HG03025 (cell line): ENCODE data around the gene SUPT4H1.
"Not testable (repeated sequence)": the region's sequence is repeated elsewhere in the genome, so short reads cannot be mapped to it uniquely, and the experiment has no call there.

ENCODE experiments used
- ATAC-seq: cut with Tn5 transposase; IDR thresholded peaks from one replicate; pipeline ENCODE4 v1.9.1; 2021; ENCODE audit warnings: mild to moderate bottlenecking, moderate library complexity; ENCODE audit not compliant: unreplicated experiment, low FRiP score

The SUPT4H1 gene

DNA sequence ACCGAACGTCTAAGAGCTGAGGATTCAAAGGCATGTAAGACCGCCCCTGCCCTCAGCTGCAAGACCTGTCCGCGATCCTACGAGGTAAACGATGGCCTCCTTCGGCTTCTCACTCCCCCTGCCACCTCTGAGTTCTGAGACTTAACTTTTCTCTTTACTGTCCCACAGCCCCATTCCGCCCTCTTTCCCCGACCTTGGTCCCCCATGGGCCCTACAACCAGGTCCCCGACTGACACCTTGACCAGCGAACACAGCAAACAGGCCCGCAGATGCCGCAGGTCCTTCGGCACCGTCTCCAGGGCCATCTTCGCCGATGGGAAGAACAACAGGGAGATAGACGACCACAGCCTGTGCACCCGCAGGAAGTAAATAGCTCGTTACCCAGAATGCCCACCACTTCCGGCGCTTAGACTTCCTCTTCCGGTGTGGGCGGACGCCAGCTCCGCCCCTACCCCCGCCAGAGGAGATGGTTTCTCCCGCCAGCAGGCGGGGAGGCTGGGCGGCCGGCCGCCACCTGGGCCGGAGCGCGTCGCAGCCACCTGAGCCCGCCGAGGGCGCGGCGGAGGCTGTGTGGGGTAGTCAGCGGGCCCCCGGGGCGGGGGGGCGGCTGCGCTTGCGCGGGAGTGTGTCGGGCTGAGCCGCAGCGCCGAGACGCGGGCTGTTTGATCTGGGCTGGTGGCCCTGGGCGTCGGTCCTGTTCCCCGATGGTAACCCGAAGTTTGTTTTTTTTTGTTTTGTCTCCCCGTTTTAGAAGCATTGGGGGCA, at the start of gene SUPT4H1:
SUPT4H1 (minus strand) TSS at position 371 of the 765 bp plus-strand sequence; CDS start at position 305, 66 bp downstream.
- ATAC-seq = peak; percentile 75

DNA sequence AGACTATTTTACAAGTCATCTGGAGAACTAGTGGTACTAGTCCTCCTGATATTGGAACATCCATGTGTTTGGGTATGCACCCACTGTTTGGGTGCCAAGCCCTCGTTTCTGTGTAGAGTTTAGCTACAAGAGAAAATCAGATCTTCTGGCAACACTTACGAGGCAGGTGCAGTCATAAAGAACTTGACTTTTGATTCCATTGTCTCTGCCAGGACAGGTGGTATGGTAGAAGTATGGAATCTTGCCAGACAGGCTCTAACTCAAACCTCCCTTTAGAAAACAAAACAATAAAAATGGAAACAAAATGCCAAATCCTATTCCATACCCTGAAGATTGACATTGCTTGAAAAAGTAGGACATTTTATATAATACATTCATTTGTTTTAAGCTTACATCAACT, 49.3 kb upstream of the SUPT4H1 start:
- no peak for ATAC-seq

DNA sequence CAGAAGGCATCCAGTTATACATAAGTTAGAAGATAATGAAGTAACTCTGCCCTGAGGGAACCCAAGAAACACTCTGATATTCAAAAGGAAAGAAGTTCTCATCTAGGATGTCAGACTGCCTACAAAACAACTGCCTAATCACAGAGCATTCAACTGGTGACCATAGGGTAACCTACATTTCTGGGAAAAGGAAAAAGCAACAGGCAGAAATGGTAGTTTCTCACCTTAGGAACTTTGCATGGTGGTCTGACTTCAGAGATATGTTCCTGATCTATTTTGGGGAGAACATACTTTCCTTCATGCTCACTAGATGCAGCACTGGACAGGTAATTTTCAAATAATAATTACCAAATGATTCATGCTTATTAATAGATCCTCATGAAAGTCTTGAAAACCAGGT, 48.8 kb upstream of the SUPT4H1 start:
- no peak for ATAC-seq

DNA sequence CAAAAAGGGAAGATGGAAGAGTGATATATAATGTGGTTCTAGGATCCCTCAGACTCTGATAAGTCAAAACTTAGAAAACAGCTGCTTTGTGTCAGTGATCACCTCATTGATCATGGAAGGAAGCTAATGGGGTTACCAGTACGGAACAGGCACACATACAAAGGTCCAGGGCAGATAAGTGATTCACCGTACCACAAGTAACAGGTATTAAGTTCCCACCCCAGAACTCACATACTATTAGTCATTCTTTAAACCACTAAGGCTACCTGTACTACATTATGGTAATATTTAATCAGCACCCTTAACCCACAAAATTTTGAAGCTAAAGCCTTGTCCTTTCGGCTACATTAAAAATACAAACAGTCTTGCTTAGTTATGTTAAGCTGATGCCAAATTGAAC, 48.0 kb upstream of the SUPT4H1 start:
- ATAC-seq = no peak

DNA sequence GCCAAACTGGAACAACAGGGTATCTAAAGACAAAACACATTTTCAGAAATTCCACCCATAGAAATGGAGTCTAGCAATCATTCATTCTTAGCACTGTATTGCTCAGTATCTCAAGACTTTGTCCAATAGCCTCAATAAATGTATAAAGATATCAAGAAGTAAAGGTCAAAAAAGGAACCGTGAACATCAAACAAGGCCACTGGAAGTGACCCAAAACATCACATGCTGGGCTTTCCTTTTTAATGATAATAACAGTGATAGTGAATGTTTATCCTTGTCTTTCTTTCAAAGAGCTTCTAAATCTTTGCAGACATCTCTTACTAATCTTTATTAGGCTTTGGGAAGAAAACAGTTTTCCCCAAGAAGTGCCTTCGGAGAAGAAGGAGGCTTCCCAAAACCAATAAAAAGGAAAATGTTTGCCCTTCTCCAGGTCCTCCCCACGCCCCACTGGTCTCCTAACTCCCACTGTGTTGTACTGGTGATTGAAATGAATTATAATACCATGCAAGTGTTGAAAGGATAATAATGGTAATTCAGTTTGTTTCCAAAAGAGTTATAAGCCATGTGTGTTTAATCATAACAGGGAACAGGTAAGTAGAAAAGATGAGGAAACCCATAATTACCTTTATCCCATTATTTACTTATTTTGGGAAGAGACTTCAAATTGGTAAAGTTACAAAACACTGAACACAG, 46.7 kb upstream of the SUPT4H1 start:
- ATAC-seq = no peak

DNA sequence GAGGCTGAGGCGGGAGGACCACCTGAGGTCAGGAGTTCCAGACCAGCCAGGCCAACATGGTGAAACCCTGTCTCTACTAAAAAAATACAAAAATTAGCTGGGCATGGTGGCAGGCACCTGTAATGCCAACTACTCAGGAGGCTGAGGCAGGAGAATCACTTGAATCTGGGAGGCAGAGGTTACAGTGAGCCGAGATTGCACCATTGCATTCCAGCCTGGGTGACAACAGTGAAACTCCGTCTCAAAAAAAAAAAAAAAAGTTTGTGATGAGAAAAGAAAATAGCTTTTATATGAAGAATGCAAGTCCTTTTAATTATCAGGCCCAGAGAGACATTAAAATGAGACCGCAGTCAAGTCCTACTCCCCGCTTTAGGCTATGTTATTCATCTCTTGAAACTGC, 45.4 kb upstream of the SUPT4H1 start:
- ATAC-seq = not testable (repeated sequence)

DNA sequence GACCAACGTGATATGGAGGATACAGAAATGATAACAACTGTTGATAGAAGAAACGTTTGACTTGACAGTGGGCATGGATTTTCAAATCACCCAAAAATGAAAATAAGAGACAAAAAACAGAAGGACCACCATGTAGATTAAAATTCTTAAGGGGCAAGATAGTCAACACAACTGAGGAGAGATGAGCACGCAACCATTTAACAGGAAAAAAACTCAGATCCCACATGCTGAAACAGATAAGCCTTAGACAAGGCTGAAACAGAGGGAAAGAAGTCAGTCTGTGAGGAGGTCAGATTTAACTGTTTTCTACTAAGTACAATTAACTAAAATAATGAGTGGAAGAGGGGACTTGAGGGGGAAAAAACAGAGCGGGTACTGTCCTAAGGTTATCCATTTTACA, 44.2 kb upstream of the SUPT4H1 start:
- no peak for ATAC-seq

DNA sequence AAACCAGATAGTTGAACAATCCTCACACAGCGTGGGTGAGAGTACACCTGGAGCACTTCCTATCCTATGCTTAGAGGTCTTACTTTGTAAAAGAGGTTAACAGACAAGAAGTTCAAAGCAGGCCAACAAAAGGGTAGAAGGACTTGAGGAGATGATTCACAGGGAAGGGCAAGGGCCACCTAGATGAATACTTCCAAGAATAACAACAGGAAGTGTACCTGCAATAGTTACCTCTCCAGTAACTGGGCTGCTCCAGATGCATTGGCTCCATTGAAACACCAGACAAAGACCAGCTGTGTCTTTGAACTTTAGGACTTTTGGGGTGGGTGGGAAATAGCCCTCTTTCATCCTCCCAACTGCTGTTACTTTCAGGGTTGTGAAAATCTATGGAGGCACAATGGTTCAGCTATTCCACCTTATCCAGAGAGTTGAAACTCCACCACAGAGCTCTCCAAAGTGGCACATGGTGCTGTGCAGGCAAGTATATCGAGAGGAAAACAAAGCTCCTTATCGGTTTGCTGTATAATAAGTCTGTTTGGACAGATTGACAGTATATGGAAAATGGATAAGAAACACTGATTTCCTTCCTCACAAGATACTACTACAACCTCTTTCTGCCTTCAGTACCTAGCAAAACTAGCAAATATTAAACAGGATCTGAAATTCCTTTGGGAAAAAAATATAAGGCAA, 42.7 kb upstream of the SUPT4H1 start:
- ATAC-seq = no peak

DNA sequence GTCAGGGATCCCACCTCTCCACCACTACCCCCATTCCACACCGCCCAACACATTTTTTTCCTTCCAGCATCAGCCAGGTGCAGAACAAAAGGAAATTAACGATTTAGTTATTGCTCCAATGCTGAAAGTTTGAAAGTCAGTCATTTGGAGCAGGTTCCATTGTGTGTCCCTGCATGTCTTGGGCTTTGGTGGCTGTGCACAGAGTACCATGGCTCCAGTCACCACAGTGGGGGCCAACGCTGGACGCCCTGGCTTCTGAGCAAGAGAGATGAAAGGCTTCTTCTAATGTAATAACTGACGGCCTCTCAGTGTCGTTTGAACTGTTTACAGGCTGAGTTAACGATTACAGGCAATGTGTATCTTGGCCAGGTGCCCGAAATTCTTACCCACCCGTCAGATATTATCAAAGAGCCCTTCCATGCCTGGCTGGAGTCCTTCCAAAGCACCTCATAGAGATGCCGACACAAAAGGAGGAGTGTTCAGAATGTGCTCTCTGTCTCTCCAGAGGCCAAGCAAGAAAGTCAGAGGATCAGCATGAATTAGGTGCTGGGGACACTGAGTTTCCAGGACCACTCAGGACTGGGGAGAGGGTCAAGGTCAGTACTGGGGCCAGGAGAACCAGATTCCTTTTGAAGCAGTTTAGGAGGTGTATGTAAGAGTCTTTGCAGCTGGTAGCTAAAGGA, 39.4 kb upstream of the SUPT4H1 start:
- no peak for ATAC-seq

DNA sequence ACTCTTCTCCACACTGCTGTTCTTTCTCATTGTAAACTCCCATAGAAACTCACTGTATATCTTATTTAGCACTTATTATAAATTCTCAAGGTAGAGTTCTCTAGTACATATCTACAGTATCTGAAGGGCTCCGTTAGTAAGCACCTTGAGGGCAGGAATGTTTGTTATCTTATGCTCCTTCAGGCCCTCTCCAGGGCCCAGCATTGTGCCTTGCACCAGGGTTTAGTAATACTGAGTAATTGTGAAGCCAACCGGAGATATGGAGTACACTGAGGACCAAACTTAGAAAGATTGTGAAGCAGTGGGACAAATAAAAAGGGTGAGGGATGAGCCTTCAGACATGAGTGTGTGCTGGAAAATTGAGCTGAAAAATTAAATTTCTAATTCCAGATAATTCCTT, 38.9 kb upstream of the SUPT4H1 start:
- ATAC-seq = no peak

DNA sequence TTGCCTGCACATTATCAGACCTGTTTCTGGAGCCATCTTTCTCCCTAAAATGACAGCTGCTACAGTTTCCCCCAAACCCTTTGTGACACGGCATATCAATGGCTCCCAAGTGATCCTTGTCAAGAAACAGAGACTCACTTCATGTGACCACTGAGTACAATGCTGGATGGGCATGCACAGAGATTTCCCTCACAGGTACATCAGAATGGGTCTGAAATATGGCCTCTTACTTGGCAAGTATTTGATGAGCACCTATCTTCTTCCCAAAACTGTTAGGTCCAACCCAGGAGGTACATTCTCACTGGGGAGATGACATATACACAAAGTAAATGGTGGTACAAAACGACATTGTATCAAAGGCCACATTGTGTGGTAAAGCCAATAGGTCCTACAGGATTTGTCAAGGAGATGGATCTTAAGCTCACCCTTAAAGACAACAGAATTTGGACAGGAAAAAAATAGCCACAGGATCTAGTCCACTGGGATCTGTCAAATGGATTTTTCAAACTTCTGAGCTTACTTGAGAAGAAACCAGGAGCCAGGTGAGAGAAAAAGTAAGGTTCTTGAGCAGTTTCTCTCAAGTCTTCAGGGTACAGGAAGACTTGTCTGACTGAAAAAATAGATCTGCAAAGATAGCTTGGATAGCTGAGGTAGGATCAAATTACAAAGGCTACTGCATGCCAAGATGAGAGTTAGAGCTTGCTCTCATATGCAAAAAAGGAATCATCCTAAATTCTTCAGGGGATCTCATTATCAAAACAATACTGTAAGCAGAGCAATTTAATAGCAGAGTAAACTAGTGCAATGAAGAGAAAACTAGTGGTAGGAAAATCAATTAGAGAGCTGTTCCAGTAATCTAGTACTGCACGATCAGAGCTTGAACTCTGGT, 36.5 kb upstream of the SUPT4H1 start:
- ATAC-seq = no peak

DNA sequence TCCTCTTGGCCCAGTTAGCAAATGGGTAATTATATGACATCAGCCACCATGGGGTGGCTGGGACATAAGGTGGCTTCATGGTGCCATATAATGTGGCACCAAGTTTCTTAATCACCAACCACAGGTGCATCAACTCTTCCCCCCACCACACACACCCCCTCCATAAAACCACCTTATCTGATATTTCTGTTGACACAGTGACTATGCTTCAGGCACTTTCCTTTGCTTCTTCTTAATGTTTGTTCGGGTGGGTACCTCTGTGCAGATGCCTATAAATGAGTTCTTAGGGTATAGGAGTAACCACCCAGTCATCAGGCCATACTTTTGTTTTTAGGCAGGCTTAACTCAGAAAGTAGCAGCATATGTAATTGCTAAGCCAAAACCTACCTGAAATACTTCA, 35.8 kb upstream of the SUPT4H1 start:
- no peak for ATAC-seq

DNA sequence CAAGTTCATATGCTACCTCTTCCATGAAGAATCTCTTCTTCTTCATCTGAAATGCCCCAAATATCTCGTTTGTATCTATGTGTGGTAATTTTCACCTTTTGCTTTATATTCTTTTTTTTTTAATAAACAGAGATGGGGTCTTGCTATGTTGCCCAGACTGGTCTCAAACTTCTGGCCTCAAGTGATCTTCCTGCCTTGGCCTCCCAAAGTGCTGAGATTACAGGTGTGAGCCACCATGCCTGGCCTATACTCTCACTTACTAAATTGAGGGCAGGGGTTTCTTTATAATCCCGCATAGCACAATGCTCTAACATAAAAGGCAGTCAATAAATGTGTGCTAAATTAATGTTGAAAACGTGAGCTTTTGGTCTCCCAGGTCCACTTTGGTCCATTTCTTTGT, 34.7 kb upstream of the SUPT4H1 start:
- no peak for ATAC-seq

DNA sequence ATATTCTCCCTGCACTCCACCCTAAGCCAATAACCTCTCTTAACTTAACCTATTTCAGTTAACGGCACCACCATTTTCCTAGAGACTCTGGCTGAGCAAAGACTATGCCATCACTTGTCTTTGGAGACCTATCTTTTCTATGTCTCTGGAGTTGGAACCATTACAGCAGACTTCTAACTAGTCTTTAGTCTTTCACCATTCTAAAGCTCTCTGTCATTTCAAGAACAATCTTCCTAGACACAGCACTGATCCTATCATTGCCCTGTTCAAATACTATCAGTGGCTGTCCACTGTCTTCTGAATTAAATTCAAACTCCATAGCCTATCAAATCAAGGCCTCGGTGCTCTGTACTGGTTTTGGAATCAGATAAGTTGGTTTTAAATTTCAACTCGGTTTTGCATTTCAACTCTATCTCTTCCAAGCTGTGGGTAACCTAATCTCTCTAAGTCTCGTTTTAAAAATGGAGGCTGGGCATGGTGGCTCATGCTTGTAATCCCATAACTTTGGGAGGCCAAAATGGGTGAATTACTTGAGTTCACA, 33.4 kb upstream of the SUPT4H1 start:
- no peak for ATAC-seq

DNA sequence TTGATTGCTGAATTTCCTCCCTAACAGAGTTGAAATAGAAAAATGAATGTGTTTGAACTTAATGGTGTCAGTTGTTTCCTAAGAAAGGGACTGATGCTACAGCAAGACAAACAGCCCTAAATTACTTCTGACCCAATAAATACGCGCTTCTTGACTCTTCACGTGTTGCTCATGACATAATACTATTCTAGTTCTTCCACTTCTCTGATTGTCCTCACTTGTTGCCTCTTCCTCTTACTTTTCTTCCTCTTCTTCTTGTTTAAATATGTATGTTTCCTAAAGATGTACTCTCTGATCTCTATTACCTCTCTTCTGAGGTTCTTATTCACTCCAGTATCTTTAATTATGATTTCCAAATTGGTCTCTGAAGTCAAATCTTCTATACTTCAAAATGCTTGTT, 32.9 kb upstream of the SUPT4H1 start:
- no peak for ATAC-seq

DNA sequence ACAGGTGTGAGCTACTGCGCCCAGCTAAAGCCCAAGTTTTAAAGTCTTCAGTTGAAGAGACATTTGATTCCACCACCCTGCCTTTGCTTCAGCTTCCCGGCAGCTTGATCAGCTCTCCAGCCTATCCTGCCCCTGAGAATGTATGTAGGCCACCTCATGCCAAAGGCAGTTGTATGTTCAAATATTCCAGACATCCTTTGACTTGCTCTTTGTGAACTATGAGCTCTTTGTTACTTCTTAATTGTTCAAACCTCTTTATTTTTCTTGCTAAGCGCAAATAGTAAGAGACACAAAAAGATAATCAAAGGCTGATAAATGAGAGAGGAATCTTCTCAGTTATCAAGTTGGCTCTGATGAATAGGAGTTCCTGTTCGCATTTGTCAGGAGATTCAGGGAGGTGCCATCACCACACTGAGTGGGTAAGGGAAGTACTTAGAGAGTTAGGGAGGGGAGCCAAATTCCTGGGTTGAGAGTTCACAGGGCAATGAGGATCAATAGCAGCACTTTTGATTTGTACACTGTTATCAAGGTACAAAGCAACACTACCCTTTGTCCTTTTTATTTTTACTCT, 32.0 kb upstream of the SUPT4H1 start:
- no peak for ATAC-seq

DNA sequence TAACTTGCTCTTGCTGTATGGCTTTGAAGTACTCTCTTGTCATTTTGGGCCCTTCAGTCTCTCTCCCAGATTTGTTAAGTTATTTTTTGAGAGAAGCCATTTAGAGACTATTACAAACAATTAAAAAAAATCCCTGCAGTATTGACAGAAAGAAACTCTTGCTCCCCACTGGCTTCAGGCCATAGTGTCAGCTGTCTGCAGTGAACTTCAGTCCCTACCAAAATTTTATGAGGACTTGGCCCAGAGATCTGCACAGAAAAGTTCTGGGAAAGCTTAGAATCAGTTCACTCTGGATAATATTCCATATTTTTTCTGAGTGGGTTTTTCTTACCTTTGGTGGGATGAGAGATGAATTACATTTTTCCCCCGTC, 30.9 kb upstream of the SUPT4H1 start:
- no peak for ATAC-seq

DNA sequence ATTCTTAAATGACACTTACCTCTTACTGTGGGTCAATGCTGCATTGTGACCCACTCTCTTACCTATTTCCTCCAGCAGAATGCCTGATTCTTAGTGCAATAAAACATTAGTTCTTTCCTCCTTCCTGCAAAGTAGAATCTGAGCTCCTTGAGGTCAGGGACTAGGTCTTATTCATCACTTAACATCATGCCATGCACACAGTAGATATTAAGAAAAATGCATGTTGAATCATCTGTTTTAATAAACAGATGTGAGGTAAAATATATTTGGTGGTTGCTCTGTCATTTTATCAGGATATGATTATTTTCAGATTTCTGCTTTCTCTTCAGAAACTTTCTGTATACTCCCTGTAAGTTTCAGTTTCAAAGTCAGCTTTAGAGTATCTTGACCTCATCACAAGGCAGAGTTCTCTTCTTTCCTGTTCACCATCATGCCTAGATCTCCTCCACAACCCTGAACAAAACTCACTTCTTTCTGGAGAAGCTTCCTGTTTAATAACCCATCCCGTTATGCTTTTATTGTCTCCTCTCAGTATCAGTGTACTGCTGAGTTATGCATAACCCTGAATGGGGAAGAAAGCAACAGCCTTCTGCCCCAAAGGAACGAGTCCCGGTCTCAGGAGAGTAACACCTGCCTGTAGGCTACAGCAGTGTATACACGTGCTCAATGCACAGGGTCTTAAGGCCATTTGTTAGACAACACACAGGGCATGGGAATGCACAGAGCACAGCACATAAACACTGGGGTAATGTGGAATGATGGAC, 30.3 kb upstream of the SUPT4H1 start:
- ATAC-seq = no peak
